Stimulated activated naive CD8-positive, alpha-beta T cell treated with anti-CD3 and anti-CD28 coated beads, Interleukin-15, Interleukin-2, amounts not matched to agents 100 U/mL and 50 U/mL, for 24 hours (primary cell): ENCODE data around the gene C4orf54.

ENCODE experiments used
- ATAC-seq: fragments of 150-1000 bp; cut with Tn5 transposase; one replicate; pipeline ENCODE4 v1.10.0; 2021
- DNase-seq: peaks from one replicate; pipeline ENCODE4 v3.0.0; 2021

Gene C4orf54

DNA sequence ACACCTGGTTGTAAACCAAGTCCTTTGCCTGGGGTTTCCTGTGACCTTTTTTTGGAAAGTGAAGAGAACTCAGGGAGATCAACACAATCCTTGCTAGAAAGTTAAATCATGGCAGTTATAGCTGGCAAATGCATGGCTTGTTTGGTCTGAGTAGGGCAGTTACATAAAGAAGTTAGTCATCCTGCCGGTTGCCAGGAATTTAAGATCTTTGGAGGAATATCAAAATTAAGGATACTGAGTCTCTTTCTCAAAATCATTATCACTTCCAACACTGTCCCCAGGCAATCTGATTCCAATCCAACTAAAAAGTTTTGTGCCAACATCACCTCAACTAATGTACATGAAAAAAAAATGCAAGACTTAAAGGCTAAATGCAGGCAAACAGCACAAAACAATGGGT is 40.3 kb downstream of the C4orf54 start:
- no peak for ATAC-seq
- DNase-seq = no peak

DNA sequence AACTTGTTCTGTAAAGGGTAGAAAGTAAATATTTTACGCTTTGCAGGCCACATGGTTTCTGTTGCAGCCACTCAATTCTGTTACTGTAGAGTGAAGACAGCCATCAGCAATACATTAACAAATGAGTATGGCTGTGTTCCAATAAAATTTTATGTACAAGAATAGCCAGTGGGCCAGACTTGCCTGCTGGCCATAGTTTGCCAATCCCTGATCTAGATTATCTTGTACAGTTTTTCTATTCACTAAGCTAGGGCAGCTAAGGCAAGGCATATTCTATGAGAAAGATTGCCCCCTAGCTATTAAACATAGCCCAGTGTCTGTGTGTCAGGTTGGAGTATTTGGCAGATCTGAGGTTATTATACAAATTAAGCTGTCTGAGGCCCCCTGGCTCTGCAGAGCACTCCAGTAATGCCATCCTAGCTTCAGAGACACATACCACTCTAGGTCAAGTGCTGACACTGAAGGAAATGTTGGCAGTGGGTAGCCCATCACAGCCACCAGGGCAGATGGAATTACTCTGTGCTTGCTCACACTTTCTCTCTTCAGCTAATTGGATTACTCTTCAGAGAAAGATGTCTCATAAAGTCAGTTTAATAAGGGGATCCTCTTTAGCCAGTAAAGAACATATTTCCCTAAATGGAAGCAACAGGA is 42.3 kb downstream of the C4orf54 start:
- ATAC-seq (no peak), DNase-seq (no peak)

GRCh38 chr4:99614491-99614890 is 43.1 kb downstream of the C4orf54 start:
- ATAC-seq = no peak
- DNase-seq = no peak

DNA sequence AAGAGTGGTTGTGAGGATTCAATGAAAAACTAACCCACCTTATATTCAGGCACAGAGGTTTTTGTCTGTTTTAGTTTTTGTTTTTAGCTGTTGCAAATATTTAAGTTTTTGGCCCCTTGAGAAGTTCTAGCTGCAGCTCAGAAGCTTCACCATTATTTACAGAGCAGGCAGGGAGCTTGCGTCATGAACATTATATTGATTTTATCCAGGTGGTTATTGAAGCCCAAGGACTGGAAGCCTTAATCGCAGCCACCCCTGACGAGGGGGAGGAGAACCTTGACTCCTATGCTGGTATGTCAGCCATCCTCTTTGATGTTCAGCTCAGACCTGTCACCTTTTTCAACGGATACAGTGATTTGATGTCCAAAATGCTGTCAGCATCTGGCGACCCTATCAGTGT is 44.9 kb downstream of the C4orf54 start:
- DNase-seq (no peak), ATAC-seq (no peak)

GRCh38 chr4:99612281-99612680 is 45.3 kb downstream of the C4orf54 start:
- ATAC-seq (no peak), DNase-seq (no peak)

GRCh38 chr4:99610605-99611175 is 46.9 kb downstream of the C4orf54 start:
- DNase-seq (no peak), ATAC-seq (no peak)

- DNase-seq (no peak), ATAC-seq (no peak)
Measured at GRCh38 chr4:99608417-99608816, 49.2 kb downstream of the C4orf54 start.
